CD4-positive, alpha-beta T cell (primary cell): ENCODE data around the gene GBX1. TPM values are rescaled to one million over a fixed set of nuclear protein-coding genes. Genes with fewer than 3 reads are reported as not detected.

Experiments used
- ATAC-seq: fragments of 200-7000 bp; cut with Tn5 transposase; one replicate; pipeline ENCODE4 v1.10.0; 2022; ENCODE audit warnings: mild to moderate bottlenecking; ENCODE audit not compliant: poor library complexity
- CTCF ChIA-PET: fragments of 350-600 bp; sonication (Branson Sonifier 250); formaldehyde crosslinking; loops from one replicate; lab custom pipeline; 2021; ENCODE audit warnings: antibody characterized with exemption, inconsistent platforms; lab: Charles Lee
- POLR2A ChIA-PET: fragments of 350-600 bp; sonication (Branson Sonifier 250); formaldehyde crosslinking; loops from one replicate; lab custom pipeline; 2021; ENCODE audit warnings: antibody characterized with exemption, inconsistent platforms; lab: Charles Lee
- DNase-seq, 14 experiments: peaks; one replicate each; pipeline ENCODE4 v3.0.0-alpha.2; 2013 to 2020; ENCODE audit warnings: mixed read lengths in 2 of 14
- H3K27ac ChIP-seq, 2 donors: one replicate each; pipeline versions ENCODE4 v1.5.1 to v1.7.0; 2013; ENCODE audit warnings: low read length in 2 of 2, low read depth in 1 of 2, mild to moderate bottlenecking in 1 of 2
- H3K27me3 ChIP-seq, 2 experiments: 1 replicate in 1 of 2; 2 replicates in 1 of 2; pipeline versions ENCODE4 v1.6.1 to v1.7.0; 2013; ENCODE audit warnings: low read length in 2 of 2, control low read depth in 1 of 2, mild to moderate bottlenecking in 1 of 2, moderate library complexity in 1 of 2; ENCODE audit not compliant: insufficient read depth in 2 of 2, control insufficient read depth in 1 of 2
- H3K36me3 ChIP-seq: one replicate; pipeline ENCODE4 v1.6.1; 2013; ENCODE audit warnings: low read length, control low read depth; ENCODE audit not compliant: insufficient read depth
- H3K4me1 ChIP-seq: one replicate; pipeline ENCODE4 v1.6.1; 2013; ENCODE audit warnings: low read length, control low read depth; ENCODE audit not compliant: insufficient read depth
- H3K4me3 ChIP-seq: one replicate; pipeline ENCODE4 v1.5.1; 2013; ENCODE audit warnings: mild to moderate bottlenecking, low read length, moderate library complexity
- H3K9me3 ChIP-seq, 2 experiments: 1 replicate in 1 of 2; 2 replicates in 1 of 2; pipeline versions ENCODE4 v1.6.1 to v1.7.0; 2013; ENCODE audit warnings: low read length in 2 of 2, mild to moderate bottlenecking in 2 of 2, control low read depth in 1 of 2, moderate library complexity in 1 of 2; ENCODE audit not compliant: control insufficient read depth in 1 of 2, insufficient read depth in 1 of 2
- H3K27ac Mint-ChIP-seq: one replicate; pipeline ENCODE4 v1.8.0; 2020; ENCODE audit warnings: mixed read lengths
- H3K27me3 Mint-ChIP-seq: one replicate; pipeline ENCODE4 v1.8.0; 2021; ENCODE audit warnings: mixed read lengths
- H3K36me3 Mint-ChIP-seq: one replicate; pipeline ENCODE4 v1.8.0; 2021; ENCODE audit warnings: low read depth, mixed read lengths
- H3K4me1 Mint-ChIP-seq: one replicate; pipeline ENCODE4 v1.8.0; 2021; ENCODE audit warnings: low read depth, mixed read lengths
- H3K4me3 Mint-ChIP-seq: one replicate; pipeline ENCODE4 v1.8.0; 2020; ENCODE audit warnings: mild to moderate bottlenecking, mixed read lengths
- H3K9me3 Mint-ChIP-seq: one replicate; pipeline ENCODE4 v1.8.0; 2020; ENCODE audit warnings: mixed read lengths
- CTCF ChIP-seq: fragments of 200-600 bp; IDR thresholded peaks from one replicate; pipeline ENCODE4 v1.8.0; 2022; ENCODE audit warnings: antibody characterized with exemption, mild to moderate bottlenecking
- intact Hi-C, 2 experiments: fragments of 100-400 bp; cut with DNase I in 1 of 2; cut with micrococcal nuclease in 1 of 2; formaldehyde crosslinking; loops; one replicate each; pipeline versions ENCODE4 v1.15.1 to v1.9.0; 2023 to 2025; cut with DNase I, micrococcal nuclease
- total RNA-seq, 174 experiments: library from RNA in 2 of 174; stranded (reverse) in 2 of 174; gene quantifications; one replicate each; pipeline ENCODE4 v1.2.3 and lab custom pipeline; 2021 to 2026

Gene GBX1
- total RNA-seq, 2 experiments from 2014 or later, result not detected

DNA sequence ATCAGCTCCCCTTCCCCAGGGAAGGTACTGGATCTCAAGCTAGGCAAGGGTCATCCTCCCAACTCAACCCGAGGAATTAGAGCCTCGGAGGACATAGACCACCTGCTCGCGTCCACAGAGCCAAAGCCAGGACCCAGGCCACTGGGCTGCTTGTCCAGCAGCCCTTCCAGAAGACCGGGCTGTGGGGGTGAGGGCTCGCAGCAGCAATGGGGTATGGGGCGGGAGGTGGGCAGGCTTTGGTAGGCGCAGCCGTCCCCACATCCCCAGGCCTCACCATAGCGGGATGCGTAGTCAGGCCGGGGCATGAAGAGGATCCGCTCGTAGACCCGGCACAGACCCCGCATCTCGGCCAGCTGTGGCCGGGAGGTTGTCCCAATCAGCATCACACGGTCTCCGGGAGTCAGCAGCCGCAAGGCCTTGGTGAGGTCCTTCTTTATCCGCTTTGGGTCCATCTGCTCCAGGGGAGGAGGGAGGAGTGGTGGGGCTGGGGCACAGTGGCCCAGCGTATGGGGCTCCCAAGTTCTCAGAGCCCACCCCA is 24.6 kb upstream of the GBX1 start:
- H3K27ac ChIP-seq, result no peak overlapping the region
- peaks cover 24% of the 10 kb centered on the region for H3K4me1 ChIP-seq
- DNase-seq (no peak), ATAC-seq (no peak)
- no peak for TF ChIP-seq CTCF
- H3K4me3 ChIP-seq, result no peak overlapping the region
- Mint-ChIP-seq H3K4me3 (no peak overlapping the region), H3K36me3 (no peaks in the 10 kb centered on the region), H3K27me3 (peaks cover 11% of the 10 kb centered on the region), H3K9me3 (no peaks in the 10 kb centered on the region), H3K4me1 (peaks cover 5% of the 10 kb centered on the region), H3K27ac (no peak overlapping the region)
- ChIA-PET CTCF (no interaction called here), POLR2A (no interaction called here)
- H3K27me3 ChIP-seq, result peaks cover 0 to 4% of the 10 kb centered on the region in 2 experiments
- intact Hi-C loops, result no loop called here
- H3K36me3 ChIP-seq, result no peaks in the 10 kb centered on the region
- no peaks in the 10 kb centered on the region for H3K9me3 ChIP-seq

DNA sequence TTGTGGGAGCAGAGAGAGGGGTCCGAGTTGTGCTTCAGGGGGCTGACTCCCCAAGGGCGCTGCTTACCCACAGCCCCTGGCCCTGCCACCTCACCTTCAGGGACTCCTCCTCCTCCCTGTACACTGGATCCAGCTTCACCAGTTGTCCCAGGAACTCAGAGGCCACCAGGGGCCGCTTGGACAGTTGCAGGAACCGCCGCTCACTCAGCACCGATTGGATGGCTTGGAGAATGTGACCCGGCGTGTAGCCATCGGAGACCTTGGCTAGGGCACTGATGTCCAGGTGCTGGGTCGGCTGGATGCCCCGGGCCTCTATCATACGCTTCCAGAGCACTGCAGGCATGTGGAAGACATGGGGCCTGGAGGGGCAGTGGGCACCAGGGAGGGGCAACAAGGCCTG is 24.1 kb upstream of the GBX1 start:
- peaks cover 24% of the 10 kb centered on the region for H3K4me1 ChIP-seq
- Mint-ChIP-seq H3K9me3 (no peaks in the 10 kb centered on the region), H3K27me3 (peaks cover 11% of the 10 kb centered on the region), H3K4me1 (peaks cover 5% of the 10 kb centered on the region), H3K4me3 (no peak overlapping the region), H3K27ac (no peak overlapping the region), H3K36me3 (no peaks in the 10 kb centered on the region)
- CTCF ChIA-PET, result no interaction called here
- TF ChIP-seq CTCF, result no peak
- ATAC-seq (no peak), DNase-seq (no peak)
- H3K4me3 ChIP-seq, result no peak overlapping the region
- intact Hi-C loops, result no loop called here
- no peak overlapping the region for H3K27ac ChIP-seq
- POLR2A ChIA-PET, result no interaction called here
- H3K9me3 ChIP-seq, result no peaks in the 10 kb centered on the region
- no peaks in the 10 kb centered on the region for H3K36me3 ChIP-seq
- H3K27me3 ChIP-seq, result peaks cover 0 to 4% of the 10 kb centered on the region in 2 experiments

DNA sequence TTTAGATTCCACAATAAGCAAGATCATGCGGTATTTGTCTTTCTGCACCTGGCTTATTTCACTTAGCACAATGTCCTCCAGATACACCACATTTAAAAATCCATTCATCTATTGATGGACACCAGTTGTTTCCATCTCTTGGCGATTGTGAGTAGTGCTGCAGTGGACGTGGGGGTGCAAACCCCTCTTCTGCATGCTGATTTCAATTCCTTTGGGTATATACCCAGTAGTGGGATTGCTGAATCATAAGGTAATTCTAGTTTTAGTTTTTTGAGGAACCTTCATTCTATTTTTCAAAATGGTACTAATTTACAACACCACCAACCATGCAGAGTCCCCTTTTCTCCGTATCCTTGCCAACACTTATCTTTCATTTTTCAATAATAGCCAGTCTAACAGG is 21.5 kb upstream of the GBX1 start:
- Histone ChIP-seq H3K9me3 (no peaks in the 10 kb centered on the region), H3K4me1 (peaks cover 4% of the 10 kb centered on the region), H3K4me3 (no peak overlapping the region), H3K36me3 (no peaks in the 10 kb centered on the region), H3K27me3 (peaks cover 0 to 2% of the 10 kb centered on the region in 2 experiments), H3K27ac (no peak overlapping the region)
- Mint-ChIP-seq H3K9me3 (no peaks in the 10 kb centered on the region), H3K27me3 (no peaks in the 10 kb centered on the region), H3K4me1 (no peaks in the 10 kb centered on the region), H3K27ac (no peak overlapping the region), H3K36me3 (no peaks in the 10 kb centered on the region), H3K4me3 (no peak overlapping the region)
- TF ChIP-seq CTCF, result no peak
- intact Hi-C loops, result no loop called here
- CTCF ChIA-PET, result no interaction called here
- POLR2A ChIA-PET, result no interaction called here
- DNase-seq (no peak), ATAC-seq (no peak)
